ENCODE data around the gene ICAM2.
A peak's percentile ranks its signal among the peaks of the same experiment; 100 is the strongest.

Gene ICAM2

DNA sequence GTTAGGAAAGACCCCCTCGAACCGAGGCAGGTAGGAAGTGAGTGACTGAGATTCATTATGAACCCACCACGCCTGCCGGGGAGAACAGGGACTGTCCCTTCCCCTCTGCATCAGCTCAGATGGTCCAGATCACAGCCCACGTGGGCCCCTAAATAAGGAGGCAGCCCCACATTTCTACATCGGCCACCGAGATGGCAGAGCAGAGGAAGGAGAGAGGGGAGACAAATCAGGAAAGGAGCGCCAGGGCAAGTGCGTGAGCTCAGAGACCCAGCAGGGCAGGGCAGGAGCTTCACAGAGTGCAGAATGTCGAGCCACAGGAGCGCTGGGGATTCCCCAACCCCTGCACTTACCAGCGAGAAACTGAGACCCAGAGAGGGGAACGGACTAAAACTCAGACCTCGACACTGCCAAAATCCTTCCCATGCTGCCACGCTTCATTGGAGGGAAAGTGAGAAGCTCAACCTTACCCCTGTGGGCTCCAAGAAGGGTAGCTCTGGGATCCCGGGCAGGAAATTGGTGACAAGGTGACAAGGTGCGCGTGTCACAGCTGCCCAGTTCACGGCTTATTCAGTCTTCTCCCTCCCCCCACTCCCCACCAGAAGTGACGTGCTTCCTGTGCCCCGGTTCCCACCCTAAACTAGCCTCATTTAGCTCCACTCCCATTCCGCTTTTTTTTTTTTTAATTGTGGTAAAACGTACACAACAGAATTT is at the start of gene ICAM2:
Gene ICAM2 (minus strand): TSS at position 578 of the 711 bp plus-strand sequence. CDS start 13,942 bp downstream, outside the sequence.
- DNase-seq: peak; percentile 86

DNA sequence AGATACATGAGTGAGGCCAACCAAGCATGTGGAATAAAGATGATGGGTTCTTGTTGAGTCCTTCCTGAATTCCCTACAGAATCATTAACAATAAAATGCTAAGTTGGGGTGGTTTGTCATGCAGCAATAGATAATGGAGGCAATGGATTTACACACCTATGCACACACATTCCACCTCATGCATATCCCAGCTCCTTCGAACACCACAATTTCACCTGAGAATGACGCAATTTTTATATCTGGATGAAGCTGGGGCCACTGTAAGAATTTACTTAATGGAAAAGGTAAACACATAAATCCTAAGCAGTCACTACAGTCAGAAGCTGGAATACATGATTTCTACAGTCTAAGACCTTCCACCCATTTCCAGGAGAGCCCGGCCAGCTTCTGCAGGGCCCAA is 49.8 kb upstream of the ICAM2 start:
- DNase-seq: no peak

DNA sequence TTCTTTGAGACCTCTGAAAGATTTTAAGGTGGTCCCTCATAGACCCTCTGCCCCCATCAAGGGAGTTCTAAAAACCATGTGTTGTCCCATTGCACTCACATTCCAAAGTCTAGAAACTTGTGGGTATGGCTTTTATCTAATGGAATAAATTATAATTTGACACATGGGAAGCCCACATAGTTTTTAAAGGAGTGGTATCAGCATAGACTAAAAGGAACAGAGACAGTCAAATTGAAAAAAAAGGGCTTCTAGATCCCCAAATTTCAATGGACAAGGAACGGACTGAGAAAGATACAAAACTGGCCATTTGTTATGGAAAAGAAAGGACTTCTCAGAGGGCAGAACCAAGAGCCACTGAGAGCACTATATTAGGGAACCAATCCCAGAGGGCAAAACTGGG is 48.7 kb upstream of the ICAM2 start:
- DNase-seq: no peak

- DNase-seq: no peak
Observed at GRCh38 chr17:64067657-64068056, 47.2 kb upstream of the ICAM2 start.

DNA sequence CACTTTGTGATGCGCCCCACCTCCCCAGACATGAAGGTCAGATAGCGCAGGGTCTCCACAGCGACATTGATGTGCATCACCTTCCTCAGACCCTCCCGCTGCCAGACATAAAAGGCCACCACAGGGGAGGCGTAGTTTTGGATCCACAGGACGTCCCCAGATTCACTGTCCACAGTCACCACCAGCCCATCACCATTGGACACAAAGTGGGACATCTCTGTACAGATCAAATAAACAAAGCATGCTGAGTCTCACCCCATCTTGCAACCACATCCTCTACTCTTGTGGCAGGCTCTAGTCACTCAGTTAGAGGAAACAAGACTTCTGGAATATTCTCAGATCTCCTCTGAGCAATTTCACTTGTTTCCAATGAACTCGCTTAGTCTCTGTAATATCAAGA is 46.3 kb upstream of the ICAM2 start:
- peak; percentile 47 for DNase-seq

DNA sequence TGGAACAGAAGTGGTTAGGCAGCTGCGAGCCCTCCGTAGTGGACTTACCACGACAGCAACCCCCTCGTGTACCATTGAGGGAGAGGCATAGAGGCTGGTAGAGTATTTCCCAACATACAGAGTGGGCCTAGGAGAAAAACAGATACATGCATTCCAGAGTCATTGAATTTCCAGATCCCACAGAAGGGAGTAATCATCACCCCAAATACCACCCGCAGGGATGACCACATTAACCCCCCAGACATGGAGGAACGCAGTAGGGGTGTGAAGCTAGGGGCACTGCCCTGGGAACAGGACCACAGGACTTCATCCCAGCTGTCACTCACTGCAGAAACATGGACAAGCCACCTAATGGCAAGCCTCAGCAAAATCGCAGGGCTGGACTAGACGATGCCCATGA is 44.7 kb upstream of the ICAM2 start:
- no peak for DNase-seq

DNA sequence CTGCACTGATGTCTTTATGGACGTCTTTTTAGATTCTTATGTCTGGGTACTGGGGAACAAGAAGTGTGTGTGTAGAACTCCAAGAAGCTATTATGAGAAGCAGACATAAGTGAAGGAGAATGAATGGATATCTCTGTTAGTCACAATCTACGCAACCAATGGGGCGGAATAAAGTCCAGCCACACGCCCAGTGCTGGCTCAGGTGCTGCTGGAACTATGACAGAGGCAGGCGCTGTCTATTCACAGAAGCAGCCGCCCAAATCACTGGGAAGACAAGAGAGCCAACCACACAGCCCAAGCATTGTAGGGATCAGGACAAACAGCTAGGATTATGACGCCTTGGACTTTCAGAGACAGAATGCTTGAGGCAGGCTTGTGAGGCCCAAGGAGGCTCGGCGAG is 43.9 kb upstream of the ICAM2 start:
- no peak for DNase-seq

DNA sequence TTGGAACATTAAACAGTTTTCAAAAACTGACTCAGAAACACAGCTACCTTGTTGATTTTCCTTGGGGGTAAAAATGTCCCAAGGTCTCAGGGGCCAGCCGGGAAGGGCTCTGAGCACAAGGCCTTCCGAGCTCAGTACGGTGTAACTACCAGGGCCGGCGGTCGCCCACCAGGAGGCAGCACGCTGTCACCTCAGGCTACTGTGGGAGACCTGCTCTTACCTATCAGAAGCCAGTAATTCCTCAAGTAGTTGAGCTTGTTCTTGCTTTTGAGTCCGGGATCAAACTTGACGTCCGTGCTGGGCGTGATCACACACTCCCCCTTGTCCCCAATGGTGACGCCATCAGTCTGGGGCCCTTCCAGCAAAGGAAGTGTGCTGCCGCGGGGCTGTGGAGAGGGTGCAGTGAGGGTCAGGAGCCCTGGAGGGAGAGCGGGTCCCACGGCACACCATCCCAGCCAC is 43.4 kb upstream of the ICAM2 start:
- DNase-seq: peak; percentile 68

- peak; percentile 20 for DNase-seq
Observed at GRCh38 chr17:64063088-64063487, 42.7 kb upstream of the ICAM2 start.

DNA sequence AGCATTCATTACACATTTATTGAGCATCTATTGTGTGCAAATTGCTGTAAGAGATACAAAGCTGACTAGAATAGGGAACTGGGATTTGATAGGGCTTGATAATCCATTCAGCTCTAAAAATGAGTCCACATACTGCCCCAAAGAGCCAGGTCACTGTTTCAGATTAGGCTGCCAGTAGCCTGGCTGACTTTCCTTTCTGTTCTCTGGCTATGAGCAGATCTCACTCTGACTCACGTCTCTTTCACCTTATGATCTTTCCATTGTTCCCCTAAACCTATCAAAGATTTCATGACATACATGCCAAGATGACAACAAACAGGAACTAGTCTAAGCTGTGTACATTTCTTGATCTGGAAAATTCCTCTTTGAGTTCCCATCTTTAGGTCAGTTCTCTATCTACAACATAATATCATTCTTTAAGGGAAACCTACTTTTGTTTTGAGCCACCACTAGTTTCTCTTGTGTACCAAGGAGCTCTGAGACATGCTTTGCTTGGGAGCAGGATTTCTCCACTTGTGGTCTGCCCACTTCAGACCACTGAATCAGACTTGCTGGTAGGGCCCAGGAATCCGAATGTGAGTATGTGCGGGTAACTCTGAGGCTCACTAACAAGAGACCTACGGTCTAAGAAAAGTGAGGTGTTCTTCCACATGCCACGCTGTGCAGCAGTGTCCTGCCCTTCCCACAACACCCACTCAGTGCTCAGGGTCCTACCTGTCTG is 40.9 kb upstream of the ICAM2 start:
- peak; percentile 49 for DNase-seq

DNA sequence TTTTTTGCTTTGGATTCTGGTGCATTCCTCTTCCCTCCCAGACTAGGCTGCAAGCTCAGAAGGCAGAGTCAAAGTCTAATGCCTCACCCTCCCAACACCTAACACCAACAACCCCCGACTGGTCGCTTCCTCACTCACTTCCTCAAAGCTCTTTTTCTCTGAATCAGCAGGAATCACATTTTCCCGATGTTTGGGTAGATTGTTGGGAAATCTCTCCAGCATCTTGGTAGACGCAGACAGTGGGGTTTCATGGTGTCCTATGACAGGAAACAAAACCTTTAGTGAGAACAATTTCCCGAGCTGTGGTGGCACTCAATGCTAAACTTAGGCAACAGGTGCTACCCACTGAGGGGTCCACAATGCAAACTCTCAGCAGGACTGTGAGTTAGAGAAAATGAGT is 39.9 kb upstream of the ICAM2 start:
- DNase-seq: no peak

GRCh38 chr17:64059756-64060155 is 39.3 kb upstream of the ICAM2 start:
- no peak for DNase-seq

GRCh38 chr17:64058621-64059020 is 38.2 kb upstream of the ICAM2 start:
- peak; percentile 22 for DNase-seq

- DNase-seq: no peak
Observed at GRCh38 chr17:64057701-64058263, 37.3 kb upstream of the ICAM2 start.

DNA sequence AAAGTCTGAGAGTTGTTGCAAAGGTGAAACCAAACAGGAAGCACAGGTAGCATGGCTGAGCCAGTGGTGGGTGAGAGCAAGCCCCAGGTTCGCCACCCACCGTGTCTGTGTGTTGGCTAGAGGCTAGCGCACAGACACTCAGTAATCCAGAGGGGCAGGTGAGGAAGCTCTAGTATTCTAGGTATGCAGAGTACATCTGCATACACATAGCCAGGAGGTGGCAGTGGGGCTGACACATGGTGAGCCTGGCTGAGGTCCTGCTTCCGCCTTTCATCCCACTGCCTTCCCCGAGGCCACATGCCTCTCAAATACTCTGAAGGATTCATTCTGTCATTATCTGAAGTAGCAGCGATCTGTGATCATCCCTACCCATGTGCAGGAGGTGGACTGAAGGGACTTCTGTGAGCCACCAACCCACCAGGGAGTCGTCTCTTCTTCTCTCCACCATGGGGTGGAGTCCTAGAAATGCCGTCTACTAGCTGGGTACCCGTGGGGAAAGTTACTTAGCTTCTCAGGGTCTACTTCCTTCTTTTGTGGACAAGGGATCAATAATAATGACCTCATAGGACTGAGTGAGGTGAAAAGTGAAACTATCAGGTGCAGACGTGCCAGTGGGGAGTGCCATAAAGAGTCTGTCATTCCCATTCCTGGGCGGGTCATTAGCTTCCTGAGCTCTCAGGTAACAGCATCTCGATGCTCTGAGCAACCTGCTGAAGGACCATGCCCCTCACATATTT is 36.0 kb upstream of the ICAM2 start:
- DNase-seq: no peak

DNA sequence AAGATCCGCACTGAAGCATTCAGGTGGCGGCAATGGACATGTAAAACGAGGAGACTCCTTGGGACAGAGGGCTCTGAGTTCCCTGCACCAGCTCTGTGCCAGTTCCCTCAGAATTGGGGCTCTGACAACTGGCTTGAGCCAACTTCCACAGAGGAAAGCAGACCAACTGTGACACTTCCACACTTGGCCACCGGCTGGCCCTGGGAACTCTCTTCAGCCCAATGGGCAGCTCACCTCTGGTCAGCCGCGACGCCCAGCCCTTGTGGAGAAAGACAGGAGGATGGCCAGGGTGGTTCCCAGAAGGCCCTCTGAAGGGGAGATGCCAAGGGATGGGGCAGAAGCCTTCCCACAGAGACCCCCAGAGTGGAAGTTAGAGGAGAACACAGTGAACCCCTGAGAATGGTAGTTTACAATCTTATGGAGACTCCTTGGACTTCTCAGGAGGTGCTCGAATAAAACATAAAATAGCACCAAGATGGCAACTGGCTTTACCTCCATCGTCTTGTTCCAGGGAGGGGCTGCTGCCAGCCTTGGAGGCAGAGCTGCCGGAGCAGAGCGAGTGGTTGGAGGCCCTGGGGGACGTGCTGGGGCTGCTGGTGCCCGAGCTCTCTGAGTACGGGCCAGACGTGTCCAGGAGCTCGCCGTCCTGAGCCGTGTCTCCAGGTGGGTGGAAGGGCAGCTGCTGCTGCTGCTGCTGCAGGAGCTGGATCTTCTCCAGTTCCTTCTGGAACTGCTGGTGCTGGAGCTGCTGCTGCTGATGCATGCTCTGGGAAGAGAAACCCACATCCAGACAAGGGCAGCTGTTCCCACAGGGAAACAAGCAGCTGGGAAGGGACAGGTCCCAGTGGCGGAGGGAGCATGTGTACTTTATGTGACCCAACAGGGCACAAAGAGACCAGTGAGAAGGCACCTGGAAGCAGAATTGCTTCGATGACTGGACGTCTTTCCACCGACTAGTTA is 35.0 kb upstream of the ICAM2 start:
- no peak for DNase-seq

- DNase-seq: no peak
Observed at GRCh38 chr17:64054304-64054703, 33.9 kb upstream of the ICAM2 start.

- DNase-seq: no peak
Observed at GRCh38 chr17:64053101-64053500, 32.7 kb upstream of the ICAM2 start.

- no peak for DNase-seq
Observed at GRCh38 chr17:64051153-64051552, 30.7 kb upstream of the ICAM2 start.

DNA sequence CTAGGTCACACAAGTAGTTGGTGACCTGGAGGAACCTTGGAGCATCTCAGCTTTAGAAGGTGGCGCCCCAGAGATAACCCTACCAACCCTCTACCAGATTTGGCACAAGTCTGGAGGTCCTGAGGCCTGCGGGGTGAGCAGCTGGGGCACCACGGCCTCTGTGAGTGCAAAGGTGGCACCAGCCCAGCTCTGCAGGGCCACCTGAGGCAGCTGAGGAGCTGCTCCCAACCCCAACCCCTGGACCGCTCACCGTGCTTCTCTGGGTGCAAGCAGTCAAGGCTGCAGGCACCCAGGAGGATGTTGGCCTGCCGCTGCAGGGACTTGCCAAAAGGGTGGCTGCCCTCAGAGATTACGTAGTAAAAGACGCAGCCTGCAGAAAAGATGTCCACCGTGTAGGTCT is 28.4 kb upstream of the ICAM2 start:
- DNase-seq: no peak

DNA sequence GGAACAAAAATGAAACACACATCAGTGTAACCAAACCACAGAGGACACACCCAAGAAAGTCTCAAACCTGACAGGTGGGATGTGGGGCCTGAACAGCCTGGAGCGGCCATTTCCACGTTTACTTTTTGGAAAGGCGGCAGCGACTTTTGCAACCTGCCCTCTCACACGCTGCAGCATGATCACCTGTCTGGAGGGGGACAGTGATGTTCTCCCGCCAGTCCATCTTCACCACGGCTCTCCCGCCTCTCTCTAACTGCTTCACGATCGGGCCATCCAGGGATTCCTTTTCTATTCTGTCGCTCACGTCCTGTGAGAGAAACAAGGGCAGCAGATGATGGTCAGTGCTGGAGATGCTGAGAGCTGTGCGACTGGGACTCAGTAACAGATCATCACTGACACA is 24.7 kb upstream of the ICAM2 start:
- no peak for DNase-seq

All from activated naive CD4-positive, alpha-beta T cell treated with Interleukin-2 at 50 U/mL for 16 hours (primary cell).